Epithelial cell of proximal tubule (primary cell): ENCODE data around the gene SNAPC4. TPM values are rescaled to one million over a fixed set of nuclear protein-coding genes. Genes with fewer than 3 reads are reported as not detected.

Experiments used
- DNase-seq: peaks from one replicate; pipeline ENCODE4 v3.0.0-alpha.2; 2011; ENCODE audit warnings: low read depth
- H3K4me3 ChIP-seq: 2 replicates; pipeline ENCODE4 v1.5.1; 2011; ENCODE audit warnings: low read depth, mild to moderate bottlenecking, low read length
- CTCF ChIP-seq: conservative IDR thresholded peaks from 2 replicates; pipeline ENCODE4 v1.5.1; 2012; ENCODE audit warnings: low read depth, mild to moderate bottlenecking, low read length
- total RNA-seq: library from RNA; depleted of rRNA; stranded (reverse); fragments of >200 nt; gene quantifications from 2 replicates; pipeline ENCODE4 v1.2.3, GENCODE V29; 2015

SNAPC4 gene
- total RNA-seq, 1 donor from 2014 or later = 22.4 TPM

- TF ChIP-seq CTCF = no peak
- H3K4me3 ChIP-seq = no peak overlapping the region
- no peak for DNase-seq
These were observed 34.8 kb downstream of the SNAPC4 start for GRCh38 chr9:136364942-136365774.

DNA sequence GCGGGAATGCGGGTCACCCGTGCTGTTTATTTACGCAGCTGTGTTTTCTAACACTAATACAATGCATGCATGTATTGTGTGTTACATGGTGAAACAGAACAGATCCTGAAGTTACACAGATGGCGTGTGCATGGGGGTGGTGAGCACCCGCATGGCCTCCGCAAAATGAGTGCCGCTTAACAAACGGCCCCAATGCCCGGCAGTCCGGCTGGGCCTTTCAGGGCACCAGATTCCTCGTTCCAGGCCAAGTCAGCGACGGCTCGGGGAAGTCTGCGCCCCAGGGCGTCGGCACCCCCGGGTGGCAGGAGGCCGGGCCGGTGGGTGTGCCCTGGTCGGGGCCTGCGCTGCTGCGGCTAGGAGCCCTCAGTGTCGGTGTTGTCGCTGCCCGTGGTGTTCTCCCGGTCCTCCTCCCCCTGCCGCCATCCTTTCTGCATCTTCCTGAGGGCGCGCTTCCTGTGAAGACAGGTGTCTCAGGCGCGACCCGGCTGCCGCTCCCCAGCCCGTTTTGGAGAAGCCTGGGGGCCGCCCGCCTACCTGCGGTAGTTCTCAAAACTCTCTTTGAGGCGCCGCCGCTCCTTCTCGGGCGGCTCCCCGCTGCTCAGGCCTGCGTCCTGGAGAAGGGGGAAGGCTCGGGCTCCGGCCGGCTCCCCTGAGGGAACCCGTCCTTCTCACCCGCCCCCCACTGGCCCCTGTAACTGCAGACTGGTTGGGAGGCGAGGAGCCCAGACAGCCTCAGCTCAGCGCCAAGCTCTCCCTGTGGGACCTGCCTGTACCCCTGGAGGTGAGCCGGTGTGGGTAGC is 35.8 kb downstream of the SNAPC4 start:
- no peak for DNase-seq
- TF ChIP-seq CTCF = no peak
- H3K4me3 ChIP-seq = peak overlapping the region; percentile 23

- DNase-seq = peak; percentile 37
- H3K4me3 ChIP-seq = peak within 1 kb of the TSS; percentile 79
- peak; percentile 76 for TF ChIP-seq CTCF
These were observed 36.6 kb downstream of the SNAPC4 start, which contains the start of gene DNLZ for GRCh38 chr9:136363106-136363948. TSS of gene DNLZ (minus strand) at chr9:136363744. CDS start at chr9:136363714, 30 bp downstream.

GRCh38 chr9:136362450-136362784 is 37.6 kb downstream of the SNAPC4 start:
- no peak for TF ChIP-seq CTCF
- DNase-seq = no peak
- no peak overlapping the region for H3K4me3 ChIP-seq

GRCh38 chr9:136361754-136362449 is 38.1 kb downstream of the SNAPC4 start:
- TF ChIP-seq CTCF = no peak
- no peak for DNase-seq
- no peak overlapping the region for H3K4me3 ChIP-seq
